GM19193 (cell line): ENCODE results near the gene MXRA8.

Experiments used
- POLR2A ChIP-seq: IDR thresholded peaks from 4 replicates; pipeline ENCODE4 v1.6.1; 2011; ENCODE audit not compliant: insufficient read depth, insufficient read length; ENCODE audit errors: extremely low read depth

MXRA8 gene

DNA sequence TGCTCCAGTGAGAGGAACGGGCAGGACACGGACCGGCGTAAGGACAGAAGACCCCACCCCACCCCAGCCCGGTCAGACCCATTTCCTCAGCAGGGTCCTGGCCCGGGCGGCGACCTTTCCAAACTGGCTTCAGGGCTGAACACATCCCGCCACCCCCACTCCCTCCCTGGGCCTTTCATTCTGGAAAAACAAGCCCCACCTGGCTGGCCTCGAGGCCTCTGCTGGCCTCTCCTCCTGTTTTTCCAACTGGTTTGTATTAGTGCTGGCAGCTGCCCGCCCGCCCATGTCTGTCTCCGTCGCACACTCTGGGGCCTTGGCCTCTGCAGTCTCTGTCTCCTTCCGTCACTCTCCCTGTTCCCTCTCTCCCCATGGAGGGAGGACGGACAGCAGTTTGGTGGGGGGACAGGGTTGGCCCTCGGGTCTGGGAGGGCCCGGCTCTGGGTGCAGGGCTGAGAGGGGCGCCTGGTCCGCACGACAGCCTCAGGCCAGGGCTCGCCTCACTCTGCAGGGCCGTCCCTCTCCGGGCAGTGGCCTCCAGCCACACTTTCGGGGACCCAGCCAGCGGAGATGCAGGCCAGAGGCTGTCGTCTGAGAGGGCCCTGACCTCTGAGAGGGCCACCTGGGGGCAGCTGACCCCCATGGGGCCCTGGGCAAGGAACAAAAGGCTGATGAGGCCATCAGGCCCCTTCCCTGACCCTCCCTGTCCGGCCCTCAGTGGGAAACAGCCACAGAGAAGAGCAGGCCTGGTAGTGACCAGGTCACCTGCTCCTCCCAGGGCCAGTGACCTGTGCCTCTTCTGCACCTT, 1.5 kb upstream of the MXRA8 start:
- no peak for TF ChIP-seq POLR2A

DNA sequence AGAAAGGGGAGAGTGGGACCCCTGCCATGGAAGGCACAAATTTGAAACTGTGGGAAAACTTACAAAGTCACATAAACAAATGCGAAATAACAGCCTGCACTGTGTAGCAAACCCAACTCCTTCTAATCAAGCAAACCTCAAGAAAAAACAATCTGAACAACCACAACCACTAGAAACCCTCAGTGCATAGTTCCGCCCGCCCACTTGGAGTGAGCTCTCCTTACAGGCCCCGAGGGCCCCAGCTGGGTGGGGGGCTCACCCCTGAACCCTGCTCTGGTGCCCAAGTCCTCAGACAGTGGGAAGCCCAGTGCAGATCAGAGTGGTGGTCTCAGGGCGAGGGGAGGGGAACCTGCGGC, 931 bp upstream of the MXRA8 start:
- TF ChIP-seq POLR2A = no peak

DNA sequence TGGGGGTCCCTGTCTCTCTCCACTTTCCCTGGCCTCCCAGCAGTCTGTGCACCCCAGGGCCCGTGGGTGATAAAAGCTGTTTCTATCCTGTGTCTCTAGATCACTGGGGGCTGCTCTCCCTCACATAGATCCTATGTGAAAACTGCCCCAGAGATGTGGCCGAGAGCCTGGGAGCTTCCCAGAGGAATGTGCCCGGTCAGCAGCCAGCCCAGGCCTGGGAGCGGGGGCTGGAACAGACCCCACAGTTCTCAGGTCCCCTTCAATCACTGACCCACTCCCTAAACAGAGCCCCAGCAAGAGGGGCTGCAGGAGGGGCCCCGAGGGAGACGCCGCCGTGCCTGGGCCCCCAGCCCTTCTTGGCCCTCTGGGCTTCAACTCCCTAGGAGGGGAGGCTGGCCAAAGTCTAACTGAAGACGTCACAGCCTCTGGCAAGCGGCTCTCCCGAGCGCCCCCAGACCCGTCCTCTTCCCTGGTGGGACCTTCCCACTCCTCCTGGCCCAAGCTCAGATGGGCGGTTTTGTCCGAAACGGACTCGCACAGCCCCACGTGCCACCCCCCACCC, 403 bp downstream of the MXRA8 start:
- no peak for TF ChIP-seq POLR2A

DNA sequence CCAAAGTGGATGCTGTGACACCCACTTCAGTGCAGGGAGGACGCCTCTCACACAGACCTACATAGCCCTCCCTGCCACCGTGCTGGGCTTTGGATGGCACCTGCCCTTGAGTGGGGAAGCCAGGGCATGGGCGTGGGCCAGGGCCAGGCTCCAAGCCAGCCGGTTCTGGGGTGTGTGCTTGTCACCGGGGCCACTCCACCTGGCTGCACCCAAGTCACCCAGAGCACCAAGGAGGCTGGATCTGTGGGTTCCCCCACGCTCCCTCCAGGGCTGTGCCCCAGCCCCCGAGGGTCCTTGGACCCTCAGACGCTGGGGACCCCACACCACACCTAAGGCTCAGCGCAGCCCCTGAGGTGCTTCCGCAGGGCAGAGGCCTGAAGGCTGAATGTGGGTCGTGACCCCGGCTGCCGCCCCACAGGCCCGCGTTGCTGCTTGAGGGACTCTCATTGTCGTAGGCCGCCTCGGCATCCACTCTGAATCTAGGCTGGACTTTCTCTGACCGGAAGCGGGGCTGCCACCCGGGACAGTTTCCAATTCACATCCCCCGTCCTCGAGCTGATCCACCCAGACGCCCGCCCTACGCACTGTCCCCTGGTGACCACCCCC, 1.5 kb downstream of the MXRA8 start:
- TF ChIP-seq POLR2A = no peak

DNA sequence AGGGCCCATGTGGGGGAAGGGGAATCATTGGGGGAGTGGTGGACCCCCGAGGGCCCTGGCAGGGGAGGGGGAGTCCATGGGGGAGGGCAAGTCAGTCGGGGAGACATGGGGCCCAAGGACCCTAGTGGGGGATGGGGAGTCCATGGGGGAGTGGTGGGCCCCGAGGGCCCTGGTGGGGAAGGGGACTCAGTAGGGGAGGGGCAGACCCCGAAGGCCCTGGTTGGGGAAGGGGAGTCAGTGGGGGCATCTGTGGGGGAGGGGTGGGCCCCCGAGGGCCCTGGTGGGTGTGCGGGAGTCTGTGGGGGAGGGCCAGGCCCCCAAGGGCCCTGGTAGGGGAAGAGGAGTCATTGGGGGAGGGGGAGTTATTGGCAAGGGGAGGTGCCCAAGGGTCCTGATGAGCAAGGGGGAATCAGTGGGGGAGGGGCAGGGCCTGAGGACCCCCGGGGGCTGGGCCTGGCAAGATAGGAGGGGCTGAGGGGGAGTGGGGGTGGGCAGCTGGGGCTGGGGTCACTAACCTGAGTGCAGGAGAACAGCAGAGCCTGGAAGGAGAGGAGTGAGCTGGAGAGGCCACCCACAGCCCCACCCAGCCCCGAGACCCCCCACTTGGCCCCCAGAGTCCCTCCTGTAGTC, 2.1 kb downstream of the MXRA8 start:
- TF ChIP-seq POLR2A = no peak

DNA sequence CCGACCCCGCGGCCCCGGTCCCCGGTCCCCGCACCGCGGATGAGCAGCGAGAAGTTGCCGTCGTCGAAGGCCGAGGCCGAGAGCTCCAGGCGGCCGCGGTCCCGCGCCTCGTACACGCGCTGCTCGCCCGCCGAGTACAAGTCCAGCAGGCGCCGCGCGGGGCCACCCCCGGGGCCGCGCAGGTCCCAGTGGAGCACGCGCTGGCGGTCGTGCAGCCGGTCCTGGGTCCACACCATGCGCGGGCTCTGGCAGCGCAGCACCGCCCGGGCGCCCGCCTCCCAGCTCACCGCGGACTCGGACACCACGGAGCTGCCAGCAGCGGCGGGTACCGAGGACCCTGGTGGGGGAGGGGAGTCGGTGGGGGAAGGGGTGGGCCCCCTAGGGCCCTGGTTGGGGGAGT, 2.9 kb downstream of the MXRA8 start:
- no peak for TF ChIP-seq POLR2A

DNA sequence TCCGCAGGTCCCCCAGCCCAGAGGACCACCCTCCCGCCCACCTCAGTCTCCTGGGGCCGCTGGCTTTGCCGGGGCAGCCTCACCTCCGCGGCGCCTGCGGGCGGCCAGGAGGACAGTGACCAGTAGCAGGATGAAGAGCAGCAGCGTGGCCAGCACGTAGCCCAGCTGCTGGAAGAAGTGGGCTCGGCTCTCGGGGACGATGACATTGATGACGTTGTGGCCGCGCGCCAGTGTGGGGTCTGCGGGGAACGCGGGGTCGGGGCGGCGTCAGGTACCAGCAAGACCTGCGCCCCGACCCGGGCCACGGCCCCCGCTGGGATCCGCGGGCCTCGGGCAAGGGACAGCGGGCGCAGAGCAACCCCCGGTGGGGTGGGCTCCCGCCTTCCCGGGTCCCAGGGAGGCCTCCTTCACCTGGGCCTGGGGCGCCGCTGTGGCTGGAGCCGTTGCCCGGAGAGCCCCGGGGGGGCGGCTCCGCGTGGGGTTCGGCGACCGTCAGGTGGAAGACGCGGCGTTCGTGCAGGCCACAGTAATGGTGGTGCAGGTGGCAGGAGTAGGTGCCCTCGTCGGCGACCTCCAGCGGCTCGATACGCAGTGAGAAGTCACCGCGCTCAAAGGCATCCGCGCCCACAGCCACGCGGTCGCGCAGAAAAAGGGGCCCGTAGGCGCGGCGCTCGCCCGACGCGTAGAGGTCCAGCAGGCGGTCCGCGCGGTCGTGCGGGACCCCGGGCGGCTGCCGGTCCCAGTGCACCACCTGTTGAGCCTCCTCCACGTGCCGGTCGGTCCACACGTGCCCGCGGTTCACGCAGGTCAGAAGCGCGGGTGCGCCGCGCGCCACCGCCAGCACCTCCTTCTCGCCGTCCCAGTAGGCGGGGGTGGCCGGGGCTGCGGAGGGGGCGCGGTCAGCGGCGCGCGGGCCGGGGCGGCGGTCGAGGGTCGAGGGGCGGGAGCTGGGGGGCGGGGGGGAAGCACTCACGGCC, 3.8 kb downstream of the MXRA8 start:
- TF ChIP-seq POLR2A = no peak

DNA sequence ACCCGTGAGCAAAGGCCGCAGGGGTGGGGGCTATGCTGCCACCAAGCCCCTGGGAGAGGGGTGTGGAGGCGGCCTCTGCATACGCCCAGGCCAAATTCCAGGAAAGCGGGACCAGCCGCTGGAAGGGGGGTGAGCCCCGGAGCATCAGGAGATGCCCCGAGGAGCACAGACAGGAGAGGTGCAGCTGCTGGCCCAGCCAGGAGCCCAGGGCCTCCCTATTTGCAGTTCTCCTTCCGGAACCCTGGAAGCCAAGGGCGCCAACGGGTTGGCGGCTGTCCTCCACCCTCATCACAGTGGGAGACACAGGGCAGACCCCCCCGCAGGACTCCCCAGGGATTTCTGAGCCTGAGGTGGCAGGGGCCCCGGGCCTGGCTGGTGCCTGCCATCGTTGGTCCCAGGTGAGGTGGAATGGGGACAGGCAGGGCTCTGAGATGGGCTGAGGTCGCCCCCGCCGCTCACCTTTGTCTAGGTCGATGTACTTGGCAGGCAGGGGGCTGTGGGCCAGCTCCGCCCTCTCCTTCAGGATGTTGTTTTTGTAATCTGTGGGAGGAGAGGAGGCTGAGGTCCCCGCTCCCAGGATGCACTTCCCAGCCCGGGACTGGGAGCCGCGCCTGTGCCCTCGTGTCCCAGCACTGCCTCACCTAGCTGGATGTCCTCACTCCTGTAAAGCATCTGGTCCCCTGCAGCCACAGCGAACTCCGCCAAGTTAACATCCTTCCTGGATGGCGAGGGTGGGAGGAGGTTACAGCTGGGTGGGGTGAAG, 4.8 kb downstream of the MXRA8 start:
- TF ChIP-seq POLR2A = no peak

DNA sequence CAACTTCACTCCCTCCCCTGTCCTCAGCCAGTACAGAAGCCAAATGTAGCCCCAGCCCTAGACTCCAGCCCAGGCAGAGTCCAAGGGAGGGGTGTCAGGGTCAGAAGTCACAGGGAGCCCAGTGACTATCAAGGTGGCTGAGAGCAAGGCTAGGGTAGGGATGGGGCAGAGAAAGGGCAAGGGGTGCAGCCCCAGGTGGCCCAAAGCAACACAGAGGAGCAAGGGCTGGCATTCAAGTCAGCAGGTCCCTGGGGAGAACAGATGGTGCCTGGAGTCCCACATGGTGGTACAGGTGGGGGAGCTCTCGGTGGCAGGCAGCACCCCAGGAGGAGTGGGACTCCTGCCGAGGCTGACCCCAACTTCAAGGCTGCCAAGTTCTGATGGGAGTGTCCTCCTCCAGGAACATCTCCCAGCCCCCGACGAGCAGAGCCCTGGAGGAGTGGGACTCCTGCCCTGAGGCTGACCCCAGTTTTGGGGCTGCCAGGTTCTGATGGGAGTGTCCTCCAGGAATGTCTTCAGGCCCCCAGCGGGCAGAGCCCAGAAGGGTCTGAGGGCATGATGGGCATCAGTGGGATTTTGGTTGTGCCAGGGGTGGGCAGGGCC, 5.5 kb downstream of the MXRA8 start:
- TF ChIP-seq POLR2A = no peak

DNA sequence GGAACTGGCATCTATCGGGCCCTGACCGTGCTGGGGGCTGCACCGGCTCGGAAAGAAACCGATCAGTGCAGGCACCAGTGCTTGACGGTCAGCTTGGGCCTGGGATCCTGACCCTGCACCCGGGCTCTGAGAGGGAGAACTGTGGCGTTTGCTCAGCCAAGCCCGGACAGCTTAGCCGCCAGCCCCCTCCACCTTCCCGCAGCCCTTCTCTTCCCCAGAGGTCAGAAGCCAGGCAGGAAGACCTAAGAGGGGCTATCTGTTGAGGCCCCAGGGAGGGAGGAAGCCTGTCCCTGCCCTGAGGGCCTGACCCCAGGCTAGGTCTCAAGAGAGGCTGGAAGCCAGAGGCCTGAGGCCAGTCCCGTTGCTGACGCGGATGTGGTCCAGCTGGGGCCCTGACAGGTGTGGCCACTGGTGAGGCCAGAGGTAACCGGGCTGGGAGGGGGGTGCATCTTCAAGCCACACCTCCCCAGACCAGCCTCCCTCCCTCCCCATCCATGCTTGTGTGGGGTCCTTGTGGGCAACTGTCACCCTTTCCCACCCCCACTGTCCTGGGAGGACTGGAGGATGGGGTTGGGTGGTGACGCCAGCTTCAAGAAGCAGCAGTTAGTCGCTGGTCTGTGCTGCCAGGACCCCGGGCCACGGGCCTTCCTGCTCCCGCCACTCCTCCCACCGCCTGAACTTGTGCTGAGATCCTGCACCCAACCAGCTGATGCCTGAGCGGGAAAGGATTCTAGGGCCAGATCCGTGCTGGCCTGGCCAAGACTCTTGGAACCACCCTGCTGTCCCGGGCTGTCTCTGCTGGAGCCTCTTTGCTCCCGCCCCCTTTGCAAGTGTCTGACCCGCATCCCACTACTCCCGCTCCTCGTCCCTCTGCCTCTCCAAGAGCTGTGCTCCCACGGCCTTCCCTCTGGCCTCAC, 6.6 kb downstream of the MXRA8 start:
- TF ChIP-seq POLR2A = no peak

DNA sequence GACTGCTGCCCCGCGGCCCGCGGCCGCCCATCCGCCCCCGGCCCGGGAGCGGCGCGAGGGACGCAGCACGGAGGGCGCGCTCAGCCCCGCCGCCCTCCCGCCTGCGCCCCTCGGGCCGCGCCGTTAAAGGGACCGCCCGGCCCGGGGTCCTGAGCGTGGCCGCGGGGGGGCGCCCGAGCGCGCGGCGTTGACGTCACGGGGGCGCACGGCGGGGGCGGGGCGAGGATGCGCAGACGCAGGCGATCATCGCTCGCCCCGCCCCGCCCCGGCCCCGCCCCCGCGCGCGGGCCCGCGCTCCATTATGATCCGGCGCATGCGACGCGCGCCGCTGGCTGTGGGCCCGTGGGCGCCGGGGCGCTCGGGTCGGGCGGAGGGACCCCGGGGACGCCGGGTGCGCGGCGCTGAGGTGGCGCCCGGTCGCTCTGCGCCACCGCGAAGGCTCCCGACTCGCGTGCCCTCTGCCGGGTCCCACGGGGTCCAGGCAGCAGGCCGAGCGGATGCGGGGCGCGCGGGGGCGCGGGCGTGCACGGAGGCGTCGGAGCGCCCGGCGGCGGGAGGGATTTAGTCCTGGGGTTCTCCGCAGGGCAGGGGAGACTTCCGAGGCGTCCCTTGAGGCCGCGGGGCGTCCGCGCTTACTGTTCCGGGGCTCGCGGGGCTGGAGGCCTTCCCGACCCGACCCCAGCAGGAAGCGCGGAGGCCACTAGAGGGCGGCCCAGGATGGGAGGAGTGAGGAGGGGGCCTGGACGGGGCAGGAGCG, 8.9 kb downstream of the MXRA8 start, which contains the start of gene DVL1:
Gene DVL1 (minus strand): TSS at position 163 of the 757 bp plus-strand sequence. CDS start 353 bp downstream, outside the sequence.
- TF ChIP-seq POLR2A = peak; percentile 70

DNA sequence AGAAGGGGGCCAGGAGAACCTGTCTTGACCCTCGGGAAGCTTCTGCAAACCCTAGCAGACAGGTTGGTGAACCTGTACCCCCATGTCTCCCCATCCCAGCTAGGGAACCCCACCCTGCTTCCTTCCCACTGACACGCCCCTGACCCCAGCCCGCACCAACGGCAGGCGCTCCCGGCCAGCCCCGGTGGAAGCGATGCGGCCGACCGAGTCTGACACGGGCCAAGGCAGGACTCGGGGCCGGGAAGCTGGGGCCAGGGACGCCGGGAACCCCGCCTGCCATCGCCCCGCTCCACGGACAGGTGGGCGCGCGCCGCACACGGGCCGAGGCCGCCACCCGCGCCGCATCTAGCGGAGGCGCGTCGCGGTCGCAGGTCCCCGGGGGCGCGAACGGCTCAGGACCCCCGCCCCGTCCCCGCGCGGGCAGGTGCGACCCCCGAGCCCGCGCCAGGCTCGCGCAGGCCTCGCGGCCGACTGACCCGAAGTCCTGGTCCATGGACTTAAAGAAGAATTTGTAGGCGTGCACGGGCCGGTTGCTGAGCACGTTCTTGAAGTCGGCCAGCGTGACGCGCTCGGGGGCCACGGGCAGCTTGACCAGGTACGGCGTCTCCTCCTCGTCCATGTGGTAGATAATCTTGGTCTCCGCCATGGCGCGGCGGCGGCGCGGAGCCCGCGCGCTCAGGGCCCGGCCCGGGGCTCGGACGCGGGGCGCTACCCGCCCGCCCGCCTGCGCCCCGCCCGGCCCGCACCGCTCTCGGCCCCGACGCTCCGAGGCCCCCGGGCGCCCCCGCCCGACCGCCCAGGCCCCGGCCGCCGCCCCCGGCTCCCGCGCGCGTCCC, 9.7 kb downstream of the MXRA8 start:
- no peak for TF ChIP-seq POLR2A
